Kidney epithelial cell (primary cell): ENCODE measurements around the gene INSR. TPM values are rescaled to one million over a fixed set of nuclear protein-coding genes. Genes with fewer than 3 reads are reported as not detected.
"Not testable (repeated sequence)": the region's sequence is repeated elsewhere in the genome, so short reads cannot be mapped to it uniquely, and the experiment has no call there.

Experiments used
- DNase-seq: peaks from one replicate; pipeline ENCODE4 v3.0.0-alpha.2; 2010; ENCODE audit warnings: low read depth
- H3K27me3 ChIP-seq: 2 replicates; pipeline ENCODE4 v1.6.0; 2011; ENCODE audit warnings: low read length; ENCODE audit not compliant: control insufficient read depth, insufficient read depth
- H3K36me3 ChIP-seq: 2 replicates; pipeline ENCODE4 v1.5.1; 2011; ENCODE audit warnings: low read length; ENCODE audit not compliant: control insufficient read depth, insufficient read depth
- H3K4me3 ChIP-seq: 2 replicates; pipeline ENCODE4 v1.5.1; 2011; ENCODE audit warnings: low read depth, mild to moderate bottlenecking, control low read depth, low read length
- total RNA-seq: library from RNA; depleted of rRNA; stranded (reverse); fragments of >200 nt; gene quantifications from 2 replicates; pipeline ENCODE4 v1.2.3, GENCODE V29; 2015
- TF ChIP-seq, protein P1 (sequence below): IDR thresholded peaks from 2 replicates; pipeline ENCODE4 v1.5.1; 2011; ENCODE audit warnings: mild to moderate bottlenecking, moderate library complexity, low read length, control low read depth, inconsistent platforms; ENCODE audit not compliant: insufficient read depth, poor library complexity, severe bottlenecking

Gene INSR
- total RNA-seq, 1 donor from 2014 or later, result 15.5 TPM

DNA sequence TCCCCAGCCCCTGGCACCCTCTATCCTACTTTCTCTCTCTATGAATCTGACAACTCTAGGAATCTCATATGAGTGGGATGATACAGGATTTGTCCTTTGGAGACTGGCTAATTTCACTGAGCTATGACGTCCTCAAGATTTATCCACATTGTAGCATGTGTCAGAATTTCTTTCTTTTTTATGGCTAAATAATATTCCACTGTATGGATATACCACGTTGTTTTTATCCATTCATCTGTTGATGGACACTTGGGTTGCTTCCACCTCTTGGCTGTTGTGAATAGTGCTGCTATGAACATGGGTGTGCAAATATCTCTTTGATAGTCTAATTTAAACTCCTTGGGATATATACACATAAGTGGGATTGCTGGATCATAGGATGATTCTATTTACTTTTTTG, 24.0 kb upstream of the INSR start:
- no peak for DNase-seq
- TF ChIP-seq, protein P1, sequence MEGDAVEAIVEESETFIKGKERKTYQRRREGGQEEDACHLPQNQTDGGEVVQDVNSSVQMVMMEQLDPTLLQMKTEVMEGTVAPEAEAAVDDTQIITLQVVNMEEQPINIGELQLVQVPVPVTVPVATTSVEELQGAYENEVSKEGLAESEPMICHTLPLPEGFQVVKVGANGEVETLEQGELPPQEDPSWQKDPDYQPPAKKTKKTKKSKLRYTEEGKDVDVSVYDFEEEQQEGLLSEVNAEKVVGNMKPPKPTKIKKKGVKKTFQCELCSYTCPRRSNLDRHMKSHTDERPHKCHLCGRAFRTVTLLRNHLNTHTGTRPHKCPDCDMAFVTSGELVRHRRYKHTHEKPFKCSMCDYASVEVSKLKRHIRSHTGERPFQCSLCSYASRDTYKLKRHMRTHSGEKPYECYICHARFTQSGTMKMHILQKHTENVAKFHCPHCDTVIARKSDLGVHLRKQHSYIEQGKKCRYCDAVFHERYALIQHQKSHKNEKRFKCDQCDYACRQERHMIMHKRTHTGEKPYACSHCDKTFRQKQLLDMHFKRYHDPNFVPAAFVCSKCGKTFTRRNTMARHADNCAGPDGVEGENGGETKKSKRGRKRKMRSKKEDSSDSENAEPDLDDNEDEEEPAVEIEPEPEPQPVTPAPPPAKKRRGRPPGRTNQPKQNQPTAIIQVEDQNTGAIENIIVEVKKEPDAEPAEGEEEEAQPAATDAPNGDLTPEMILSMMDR, result no peak
- H3K4me3 ChIP-seq, result no peak overlapping the region
- no peaks in the 10 kb centered on the region for H3K27me3 ChIP-seq
- no peaks in the 10 kb centered on the region for H3K36me3 ChIP-seq

DNA sequence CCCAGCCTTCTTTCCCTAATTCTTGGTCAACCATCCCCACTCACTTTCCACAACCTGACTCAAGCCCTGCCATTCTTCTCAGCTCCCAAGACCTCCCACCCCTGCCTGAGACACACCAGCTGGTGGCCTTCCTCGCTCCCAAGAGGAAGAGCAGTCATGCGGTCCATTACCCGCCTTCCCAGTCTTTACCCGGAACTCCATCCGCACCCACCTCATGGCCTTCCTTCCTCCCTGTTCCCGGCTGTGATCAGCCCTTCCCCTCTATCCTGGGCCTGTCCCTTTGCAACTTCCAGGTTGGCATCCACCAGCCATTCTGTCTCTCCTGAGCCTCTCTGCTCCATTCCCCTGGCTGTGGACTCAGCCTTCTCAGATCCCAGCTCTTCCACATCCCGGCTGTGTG, 18.6 kb upstream of the INSR start:
- no peaks in the 10 kb centered on the region for H3K36me3 ChIP-seq
- no peak for DNase-seq
- H3K27me3 ChIP-seq, result no peaks in the 10 kb centered on the region
- no peak overlapping the region for H3K4me3 ChIP-seq
- TF ChIP-seq, protein P1, result no peak

DNA sequence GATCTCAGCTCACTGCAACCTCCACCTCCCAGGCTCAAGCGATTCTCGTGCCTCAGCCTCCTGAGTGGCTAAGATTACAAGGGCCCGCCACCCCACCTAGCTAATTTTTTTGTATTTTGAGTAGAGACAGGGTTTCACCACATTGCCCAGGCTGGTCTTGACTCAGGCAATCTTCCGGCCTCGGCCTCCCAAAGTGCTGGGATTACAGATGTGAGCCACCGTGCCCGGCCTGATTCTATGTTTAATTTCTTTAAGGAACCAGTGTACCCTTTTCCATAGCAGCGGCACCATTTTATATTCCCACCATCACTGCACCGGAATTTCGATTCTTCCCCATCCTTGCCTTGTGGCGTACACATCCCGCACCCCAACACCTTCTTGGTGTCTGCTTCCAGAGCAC, 17.7 kb upstream of the INSR start:
- DNase-seq, result no peak
- Histone ChIP-seq H3K4me3 (no peak overlapping the region), H3K27me3 (no peaks in the 10 kb centered on the region), H3K36me3 (no peaks in the 10 kb centered on the region)
- TF ChIP-seq, protein P1, result no peak

DNA sequence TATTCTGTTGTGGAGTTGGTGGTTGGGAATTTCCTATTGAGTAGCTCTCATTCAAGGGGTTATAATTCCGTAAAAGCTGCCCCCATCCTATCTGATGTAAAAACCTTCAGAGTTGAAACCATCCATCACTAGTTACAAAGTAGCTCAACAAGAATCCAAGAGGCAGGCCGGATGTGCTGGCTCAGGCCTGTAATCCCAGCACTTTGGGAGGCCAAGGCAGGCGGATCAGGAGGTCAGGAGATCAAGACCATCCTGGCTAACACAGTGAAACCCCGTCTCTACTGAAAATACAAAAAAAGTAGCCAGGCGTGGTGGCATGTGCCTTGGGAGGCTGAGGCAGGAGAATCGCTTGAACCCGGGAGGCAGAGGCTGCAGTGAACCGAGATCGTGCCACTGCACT, 14.1 kb upstream of the INSR start:
- H3K4me3 ChIP-seq, DNase-seq, H3K27me3 ChIP-seq, H3K36me3 ChIP-seq: not testable (repeated sequence)

DNA sequence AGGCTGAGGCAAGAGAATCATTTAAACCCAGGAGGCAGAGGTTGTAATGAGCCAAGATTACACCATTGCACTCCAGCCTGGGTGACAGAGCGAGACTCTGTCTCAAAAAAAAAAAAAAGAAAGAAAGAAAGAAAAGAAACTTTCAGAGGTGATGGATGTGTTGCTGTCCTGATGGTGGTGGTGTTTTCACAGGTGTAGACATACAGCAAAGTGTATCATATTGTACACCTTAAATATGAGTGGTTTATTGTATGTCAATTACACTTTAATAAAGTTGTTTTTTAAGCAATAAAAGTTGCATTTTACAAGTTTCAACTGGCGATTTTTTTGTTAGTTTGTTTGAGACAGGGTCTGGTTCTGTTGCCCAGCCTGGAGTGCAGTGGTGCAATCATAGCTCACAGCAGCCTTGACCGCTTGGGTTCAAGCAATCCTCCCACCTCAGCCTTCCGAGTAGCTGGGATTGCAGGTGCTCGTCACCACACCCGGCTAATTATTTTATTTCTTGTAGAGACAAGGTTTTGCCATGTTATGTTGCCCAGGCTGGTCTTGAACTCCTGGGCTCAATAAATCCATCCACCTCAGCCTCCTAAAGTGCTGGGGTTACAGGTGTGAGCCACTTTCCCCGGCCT, 13.5 kb upstream of the INSR start:
- DNase-seq, result no peak
- no peaks in the 10 kb centered on the region for H3K36me3 ChIP-seq
- H3K27me3 ChIP-seq, result no peaks in the 10 kb centered on the region
- H3K4me3 ChIP-seq, result no peak overlapping the region
- TF ChIP-seq, protein P1, result no peak

DNA sequence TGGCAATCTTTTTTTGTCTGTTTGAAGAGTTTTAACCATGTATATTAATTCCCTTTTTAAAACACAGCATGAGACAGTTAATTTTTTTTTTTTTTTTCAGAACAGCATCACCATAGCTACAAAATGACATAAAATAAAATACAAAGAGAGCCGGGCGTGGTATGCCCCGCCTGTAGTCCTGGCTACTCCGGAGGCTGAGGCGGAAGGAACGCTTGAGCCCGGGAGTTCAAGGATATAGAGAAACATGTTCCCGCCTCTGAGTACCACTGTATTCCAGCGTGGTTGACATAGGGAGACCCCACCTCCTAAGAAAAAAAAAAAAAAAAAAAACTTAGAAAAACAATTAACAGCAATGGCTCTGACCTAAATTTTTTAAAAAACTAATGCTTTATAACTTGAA, 10.0 kb upstream of the INSR start:
- Histone ChIP-seq H3K4me3 (no peak overlapping the region), H3K27me3 (no peaks in the 10 kb centered on the region)
- TF ChIP-seq, protein P1, result no peak

More for the DNA sequence above, 10.0 kb upstream of the INSR start:
- no peak for DNase-seq
- H3K36me3 ChIP-seq, result no peaks in the 10 kb centered on the region
